ENCODE measurements around the gene ST7. TPM values are rescaled to one million over a fixed set of nuclear protein-coding genes. Genes with fewer than 3 reads are reported as not detected.
A peak's percentile ranks its signal among the peaks of the same experiment; 100 is the strongest.

ST7 gene
- total RNA-seq, 1 donor from 2014 or later, result 39.3 TPM

- Mint-ChIP-seq H3K27ac (ENCODE audit: unreplicated experiment) (no peak overlapping the region), H3K9me3 (ENCODE audit: unreplicated experiment) (peaks cover 9% of the 10 kb centered on the region), H3K36me3 (ENCODE audit: low read depth, unreplicated experiment) (peaks cover 22% of the 10 kb centered on the region), H3K4me3 (ENCODE audit: unreplicated experiment) (no peak overlapping the region), H3K27me3 (ENCODE audit: low read depth, unreplicated experiment) (no peaks in the 10 kb centered on the region), H3K4me1 (ENCODE audit: low read depth, unreplicated experiment) (peaks cover 10% of the 10 kb centered on the region)
- Histone ChIP-seq H3K79me2 (ENCODE audit: insufficient read depth, low read length) (peaks cover 40% of the 10 kb centered on the region), H3K4me3 (ENCODE audit: insufficient read depth, low read depth, low read length) (no peak overlapping the region), H4K20me1 (ENCODE audit: insufficient read depth, low read length) (peaks cover 4% of the 10 kb centered on the region), H2AFZ (ENCODE audit: low read depth, low read length) (no peak overlapping the region), H3K4me2 (ENCODE audit: low read length) (no peak overlapping the region), H3K36me3 (ENCODE audit: insufficient read depth, low read length) (no peaks in the 10 kb centered on the region), H3K27me3 (ENCODE audit: insufficient read depth, low read length) (no peaks in the 10 kb centered on the region), H3K4me1 (ENCODE audit: insufficient read depth, low read length) (no peaks in the 10 kb centered on the region), H3K9me3 (ENCODE audit: insufficient read depth, low read depth, low read length) (no peaks in the 10 kb centered on the region), H3K9ac (ENCODE audit: low read length) (no peak overlapping the region), H3K27ac (ENCODE audit: low read depth, low read length) (no peak overlapping the region)
- TF ChIP-seq EZH2 (IDR thresholded peaks at IDR 0.05; ENCODE audit: insufficient read depth, low read length), result no peak
- TF ChIP-seq, protein P1, sequence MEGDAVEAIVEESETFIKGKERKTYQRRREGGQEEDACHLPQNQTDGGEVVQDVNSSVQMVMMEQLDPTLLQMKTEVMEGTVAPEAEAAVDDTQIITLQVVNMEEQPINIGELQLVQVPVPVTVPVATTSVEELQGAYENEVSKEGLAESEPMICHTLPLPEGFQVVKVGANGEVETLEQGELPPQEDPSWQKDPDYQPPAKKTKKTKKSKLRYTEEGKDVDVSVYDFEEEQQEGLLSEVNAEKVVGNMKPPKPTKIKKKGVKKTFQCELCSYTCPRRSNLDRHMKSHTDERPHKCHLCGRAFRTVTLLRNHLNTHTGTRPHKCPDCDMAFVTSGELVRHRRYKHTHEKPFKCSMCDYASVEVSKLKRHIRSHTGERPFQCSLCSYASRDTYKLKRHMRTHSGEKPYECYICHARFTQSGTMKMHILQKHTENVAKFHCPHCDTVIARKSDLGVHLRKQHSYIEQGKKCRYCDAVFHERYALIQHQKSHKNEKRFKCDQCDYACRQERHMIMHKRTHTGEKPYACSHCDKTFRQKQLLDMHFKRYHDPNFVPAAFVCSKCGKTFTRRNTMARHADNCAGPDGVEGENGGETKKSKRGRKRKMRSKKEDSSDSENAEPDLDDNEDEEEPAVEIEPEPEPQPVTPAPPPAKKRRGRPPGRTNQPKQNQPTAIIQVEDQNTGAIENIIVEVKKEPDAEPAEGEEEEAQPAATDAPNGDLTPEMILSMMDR (IDR thresholded peaks at IDR 0.05; ENCODE audit: insufficient read depth, low read depth, low read length), result no peak
- FAIRE-seq (no peak), DNase-seq (ENCODE audit: low read depth) (no peak)
Measured at GRCh38 chr7:116994611-116995010, 41.3 kb downstream of the ST7 start.

DNA sequence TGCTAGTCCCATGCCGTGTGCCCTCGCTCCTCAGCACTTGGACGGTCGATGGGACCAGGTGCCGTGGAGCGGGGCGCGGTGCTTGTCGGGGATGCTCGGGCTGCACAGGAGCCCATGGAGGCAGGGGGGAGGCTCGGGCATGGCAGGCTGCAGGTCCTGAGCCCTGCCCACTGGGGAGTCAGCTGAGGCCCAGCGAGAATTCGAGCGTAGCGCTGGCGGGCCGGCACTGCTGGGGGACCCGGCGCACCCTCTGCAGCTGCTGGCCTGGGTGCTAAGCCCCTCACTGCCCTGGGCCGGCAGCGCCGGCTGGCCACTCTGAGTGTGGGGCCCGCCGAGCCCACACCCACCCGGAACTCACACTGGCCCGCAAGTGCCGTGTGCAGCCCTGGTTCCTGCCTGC, 44.7 kb downstream of the ST7 start:
- Histone ChIP-seq H3K9ac (ENCODE audit: low read length) (no peak overlapping the region), H3K36me3 (ENCODE audit: insufficient read depth, low read length) (no peaks in the 10 kb centered on the region), H2AFZ (ENCODE audit: low read depth, low read length) (no peak overlapping the region), H3K4me3 (ENCODE audit: insufficient read depth, low read depth, low read length) (no peak overlapping the region), H4K20me1 (ENCODE audit: insufficient read depth, low read length) (peaks cover 4% of the 10 kb centered on the region), H3K9me3 (ENCODE audit: insufficient read depth, low read depth, low read length) (no peaks in the 10 kb centered on the region), H3K27ac (ENCODE audit: low read depth, low read length) (no peak overlapping the region), H3K27me3 (ENCODE audit: insufficient read depth, low read length) (no peaks in the 10 kb centered on the region), H3K79me2 (ENCODE audit: insufficient read depth, low read length) (peaks cover 35% of the 10 kb centered on the region), H3K4me2 (ENCODE audit: low read length) (no peak overlapping the region), H3K4me1 (ENCODE audit: insufficient read depth, low read length) (no peaks in the 10 kb centered on the region)
- H3K27me3 Mint-ChIP-seq (ENCODE audit: low read depth, unreplicated experiment), result no peaks in the 10 kb centered on the region
- peaks cover 11% of the 10 kb centered on the region for H3K36me3 Mint-ChIP-seq (ENCODE audit: low read depth, unreplicated experiment)
- H3K4me1 Mint-ChIP-seq (ENCODE audit: low read depth, unreplicated experiment), result peaks cover 19% of the 10 kb centered on the region
- no peak overlapping the region for H3K4me3 Mint-ChIP-seq (ENCODE audit: unreplicated experiment)
- no peak for TF ChIP-seq EZH2 (IDR thresholded peaks at IDR 0.05; ENCODE audit: insufficient read depth, low read length)
- TF ChIP-seq, protein P1 (IDR thresholded peaks at IDR 0.05; ENCODE audit: insufficient read depth, low read depth, low read length), result no peak
- H3K27ac Mint-ChIP-seq (ENCODE audit: unreplicated experiment), result no peak overlapping the region
- FAIRE-seq, result no peak
- DNase-seq (ENCODE audit: low read depth), result no peak
- H3K9me3 Mint-ChIP-seq (ENCODE audit: unreplicated experiment), result peaks cover 3% of the 10 kb centered on the region

GRCh38 chr7:116998567-116999175, 45.4 kb downstream of the ST7 start:
- Histone ChIP-seq H4K20me1 (ENCODE audit: insufficient read depth, low read length) (peaks cover 4% of the 10 kb centered on the region), H3K27me3 (ENCODE audit: insufficient read depth, low read length) (no peaks in the 10 kb centered on the region), H2AFZ (ENCODE audit: low read depth, low read length) (no peak overlapping the region), H3K4me1 (ENCODE audit: insufficient read depth, low read length) (no peaks in the 10 kb centered on the region), H3K79me2 (ENCODE audit: insufficient read depth, low read length) (peaks cover 39% of the 10 kb centered on the region), H3K36me3 (ENCODE audit: insufficient read depth, low read length) (no peaks in the 10 kb centered on the region), H3K9me3 (ENCODE audit: insufficient read depth, low read depth, low read length) (no peaks in the 10 kb centered on the region), H3K9ac (ENCODE audit: low read length) (no peak overlapping the region), H3K27ac (ENCODE audit: low read depth, low read length) (no peak overlapping the region), H3K4me2 (ENCODE audit: low read length) (no peak overlapping the region), H3K4me3 (ENCODE audit: insufficient read depth, low read depth, low read length) (no peak overlapping the region)
- H3K9me3 Mint-ChIP-seq (ENCODE audit: unreplicated experiment), result peaks cover 3% of the 10 kb centered on the region
- TF ChIP-seq, protein P1 (IDR thresholded peaks at IDR 0.05; ENCODE audit: insufficient read depth, low read depth, low read length), result no peak
- TF ChIP-seq EZH2 (IDR thresholded peaks at IDR 0.05; ENCODE audit: insufficient read depth, low read length), result no peak
- DNase-seq (ENCODE audit: low read depth), result no peak
- H3K36me3 Mint-ChIP-seq (ENCODE audit: low read depth, unreplicated experiment), result peaks cover 6% of the 10 kb centered on the region
- no peak overlapping the region for H3K4me3 Mint-ChIP-seq (ENCODE audit: unreplicated experiment)
- no peak for FAIRE-seq
- no peaks in the 10 kb centered on the region for H3K27me3 Mint-ChIP-seq (ENCODE audit: low read depth, unreplicated experiment)
- H3K27ac Mint-ChIP-seq (ENCODE audit: unreplicated experiment), result peak overlapping the region; percentile 86
- H3K4me1 Mint-ChIP-seq (ENCODE audit: low read depth, unreplicated experiment), result peaks cover 19% of the 10 kb centered on the region
